ENCODE results near the gene AZIN2. TPM values are rescaled to one million over a fixed set of nuclear protein-coding genes. Genes with fewer than 3 reads are reported as not detected.

AZIN2 gene
- total RNA-seq, 2 experiments from 2014 or later, result 0.27 to 0.63 TPM

DNA sequence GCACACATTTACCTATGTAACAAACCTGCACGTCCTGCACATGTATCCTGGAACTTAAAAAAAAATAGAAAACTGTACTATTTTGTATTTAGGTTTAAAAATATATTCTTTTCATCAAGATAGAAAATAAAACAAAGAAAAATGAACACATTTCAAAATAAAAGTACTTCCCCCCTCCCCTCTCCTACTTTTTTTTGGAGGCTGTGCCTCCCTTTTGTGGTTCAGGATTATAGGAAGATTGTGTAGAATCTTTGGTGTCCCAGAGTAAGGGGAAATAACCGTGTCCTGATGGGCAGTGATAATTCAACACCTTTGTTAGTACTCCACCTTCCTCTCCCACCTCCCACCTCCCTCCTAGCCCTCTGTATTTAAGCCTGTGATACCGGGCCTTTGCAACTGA is 60.8 kb downstream of the AZIN2 start:
- no peaks in the 10 kb centered on the region for H3K4me1 ChIP-seq (ENCODE audit: insufficient read depth, low read length, poor library complexity, severe bottlenecking)
- no peak for DNase-seq (ENCODE audit: low spot score)
- no TSS peak for BruUV-seq (replicated peaks)
- no peak for TF ChIP-seq EZH2phosphoT487 (IDR thresholded peaks at IDR 0.05; ENCODE audit: borderline replicate concordance, low read depth, low read length)
- TF ChIP-seq, protein P1, sequence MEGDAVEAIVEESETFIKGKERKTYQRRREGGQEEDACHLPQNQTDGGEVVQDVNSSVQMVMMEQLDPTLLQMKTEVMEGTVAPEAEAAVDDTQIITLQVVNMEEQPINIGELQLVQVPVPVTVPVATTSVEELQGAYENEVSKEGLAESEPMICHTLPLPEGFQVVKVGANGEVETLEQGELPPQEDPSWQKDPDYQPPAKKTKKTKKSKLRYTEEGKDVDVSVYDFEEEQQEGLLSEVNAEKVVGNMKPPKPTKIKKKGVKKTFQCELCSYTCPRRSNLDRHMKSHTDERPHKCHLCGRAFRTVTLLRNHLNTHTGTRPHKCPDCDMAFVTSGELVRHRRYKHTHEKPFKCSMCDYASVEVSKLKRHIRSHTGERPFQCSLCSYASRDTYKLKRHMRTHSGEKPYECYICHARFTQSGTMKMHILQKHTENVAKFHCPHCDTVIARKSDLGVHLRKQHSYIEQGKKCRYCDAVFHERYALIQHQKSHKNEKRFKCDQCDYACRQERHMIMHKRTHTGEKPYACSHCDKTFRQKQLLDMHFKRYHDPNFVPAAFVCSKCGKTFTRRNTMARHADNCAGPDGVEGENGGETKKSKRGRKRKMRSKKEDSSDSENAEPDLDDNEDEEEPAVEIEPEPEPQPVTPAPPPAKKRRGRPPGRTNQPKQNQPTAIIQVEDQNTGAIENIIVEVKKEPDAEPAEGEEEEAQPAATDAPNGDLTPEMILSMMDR (conservative IDR thresholded peaks at IDR 0.05; ENCODE audit: low read length), result no peak
- H3K79me2 ChIP-seq (ENCODE audit: insufficient read depth, low read depth, low read length), result no peaks in the 10 kb centered on the region
- H3K4me3 ChIP-seq (ENCODE audit: low read depth, low read length, poor library complexity, severe bottlenecking), result no peak overlapping the region
- ChIA-PET CTCF (ENCODE audit: unreplicated experiment) (no interaction called here), POLR2A (no interaction called here)
- no peaks in the 10 kb centered on the region for H3K36me3 ChIP-seq (ENCODE audit: insufficient read depth, low read length)
- H3K9me2 ChIP-seq (ENCODE audit: insufficient read depth, low read length), result no peaks in the 10 kb centered on the region
- no peak overlapping the region for H2AFZ ChIP-seq (ENCODE audit: low read length)
- intact Hi-C loops (cut with micrococcal nuclease; ENCODE audit: unreplicated experiment), result no loop called here
- no peak overlapping the region for H3K4me2 ChIP-seq (ENCODE audit: low read length)
- no peak overlapping the region for H3K27ac ChIP-seq (ENCODE audit: low read depth, low read length, poor library complexity, severe bottlenecking)
- H3K9me3 ChIP-seq (ENCODE audit: low read length), result no peaks in the 10 kb centered on the region
- H4K20me1 ChIP-seq (ENCODE audit: insufficient read depth, low read length), result no peaks in the 10 kb centered on the region

DNA sequence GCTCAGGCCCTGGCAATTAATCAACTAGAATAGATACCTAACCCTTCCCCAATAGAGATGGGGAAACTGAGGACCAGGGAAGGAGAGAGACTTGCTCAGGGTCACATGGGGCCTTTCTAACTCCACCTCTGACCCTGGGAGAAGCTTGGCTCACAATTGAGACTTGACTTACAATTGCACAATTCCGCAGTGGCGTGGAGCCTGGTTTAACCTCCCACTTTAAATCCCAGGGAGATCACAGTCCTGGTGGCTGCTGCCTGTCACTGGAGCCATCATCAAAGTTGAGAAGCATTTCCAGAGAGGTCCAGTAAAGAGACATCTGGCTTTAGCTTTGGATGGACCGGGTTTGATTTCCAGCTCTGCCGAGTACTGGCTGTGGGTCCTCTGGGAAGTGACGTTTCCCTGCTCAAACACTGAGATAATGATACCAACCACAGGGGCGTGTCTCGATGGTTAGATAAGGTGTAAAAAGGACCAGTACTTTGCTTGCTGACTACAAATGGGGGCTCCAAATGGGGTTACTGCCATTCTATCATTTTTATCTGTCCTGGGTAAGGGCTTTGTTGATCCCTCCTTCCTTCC is 61.6 kb downstream of the AZIN2 start:
- intact Hi-C loops (cut with micrococcal nuclease; ENCODE audit: unreplicated experiment), result no loop called here
- H3K4me3 ChIP-seq (ENCODE audit: low read depth, low read length, poor library complexity, severe bottlenecking), result no peak overlapping the region

DNA sequence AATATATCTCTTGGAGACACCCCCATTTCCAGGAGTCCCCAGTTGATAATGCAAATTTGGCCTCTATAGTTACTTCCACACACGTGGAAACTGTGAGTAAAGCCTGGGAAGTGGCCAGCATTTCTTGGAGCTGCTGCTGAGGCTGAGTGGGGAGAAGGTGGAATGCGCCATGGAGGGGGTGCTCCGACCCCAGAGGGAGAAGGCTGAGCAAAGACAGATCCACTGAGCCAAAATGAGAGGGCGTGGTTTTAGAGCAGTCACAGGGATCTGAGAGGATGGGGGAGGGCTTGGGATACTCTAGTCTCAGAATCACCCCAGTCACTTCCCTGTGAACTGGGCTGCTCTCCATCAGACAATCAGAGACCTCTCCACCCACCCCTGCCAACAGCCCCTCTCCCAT is 62.2 kb downstream of the AZIN2 start:
- H3K9me2 ChIP-seq (ENCODE audit: insufficient read depth, low read length), result no peaks in the 10 kb centered on the region
- DNase-seq (ENCODE audit: low spot score), result no peak
- no peak overlapping the region for H3K4me2 ChIP-seq (ENCODE audit: low read length)
- intact Hi-C loops (cut with micrococcal nuclease; ENCODE audit: unreplicated experiment), result no loop called here
- H3K79me2 ChIP-seq (ENCODE audit: insufficient read depth, low read depth, low read length), result no peaks in the 10 kb centered on the region
- H2AFZ ChIP-seq (ENCODE audit: low read length), result no peak overlapping the region
- BruUV-seq (replicated peaks), result no TSS peak
- H3K4me3 ChIP-seq (ENCODE audit: low read depth, low read length, poor library complexity, severe bottlenecking), result no peak overlapping the region
- H3K27ac ChIP-seq (ENCODE audit: low read depth, low read length, poor library complexity, severe bottlenecking), result no peak overlapping the region
- H3K9me3 ChIP-seq (ENCODE audit: low read length), result no peaks in the 10 kb centered on the region
- no peaks in the 10 kb centered on the region for H3K36me3 ChIP-seq (ENCODE audit: insufficient read depth, low read length)
- H4K20me1 ChIP-seq (ENCODE audit: insufficient read depth, low read length), result no peaks in the 10 kb centered on the region
- ChIA-PET CTCF (ENCODE audit: unreplicated experiment) (no interaction called here), POLR2A (interaction anchor here (1.5 kb wide), 1 partner anchor 16 kb away, joined by 4 read pairs; no protein-coding TSS in a partner anchor)
- H3K4me1 ChIP-seq (ENCODE audit: insufficient read depth, low read length, poor library complexity, severe bottlenecking), result no peaks in the 10 kb centered on the region
- TF ChIP-seq EZH2phosphoT487 (IDR thresholded peaks at IDR 0.05; ENCODE audit: borderline replicate concordance, low read depth, low read length), result no peak
- TF ChIP-seq, protein P1 (conservative IDR thresholded peaks at IDR 0.05; ENCODE audit: low read length), result no peak

More for the DNA sequence above, 61.6 kb downstream of the AZIN2 start:
- Histone ChIP-seq H2AFZ (ENCODE audit: low read length) (no peak overlapping the region), H4K20me1 (ENCODE audit: insufficient read depth, low read length) (no peaks in the 10 kb centered on the region), H3K4me1 (ENCODE audit: insufficient read depth, low read length, poor library complexity, severe bottlenecking) (no peaks in the 10 kb centered on the region), H3K79me2 (ENCODE audit: insufficient read depth, low read depth, low read length) (no peaks in the 10 kb centered on the region), H3K4me2 (ENCODE audit: low read length) (no peak overlapping the region), H3K36me3 (ENCODE audit: insufficient read depth, low read length) (no peaks in the 10 kb centered on the region), H3K27ac (ENCODE audit: low read depth, low read length, poor library complexity, severe bottlenecking) (no peak overlapping the region), H3K9me2 (ENCODE audit: insufficient read depth, low read length) (no peaks in the 10 kb centered on the region), H3K9me3 (ENCODE audit: low read length) (no peaks in the 10 kb centered on the region)
- TF ChIP-seq, protein P1 (conservative IDR thresholded peaks at IDR 0.05; ENCODE audit: low read length), result no peak
- no peak for TF ChIP-seq EZH2phosphoT487 (IDR thresholded peaks at IDR 0.05; ENCODE audit: borderline replicate concordance, low read depth, low read length)
- ChIA-PET CTCF (ENCODE audit: unreplicated experiment) (no interaction called here), POLR2A (interaction anchor here (1.5 kb wide), 1 partner anchor 15 kb away, joined by 4 read pairs; no protein-coding TSS in a partner anchor)
- no TSS peak for BruUV-seq (replicated peaks)
- no peak for DNase-seq (ENCODE audit: low spot score)
